ENCODE data around the gene EIF4A2. TPM values are rescaled to one million over a fixed set of nuclear protein-coding genes. Genes with fewer than 3 reads are reported as not detected.
A peak's percentile ranks its signal among the peaks of the same experiment; 100 is the strongest.

Gene EIF4A2
- polyA plus RNA-seq, 1 donor (not counting 4 experiments of a cell fraction or from before 2014, with no cell fraction given), result 568 TPM

GRCh38 chr3:186757214-186757613 lies 26.2 kb upstream of the EIF4A2 start:
- peak; percentile 82 for FAIRE-seq
- peak overlapping the region; percentile 94 for H3K27ac ChIP-seq (ENCODE audit: control insufficient read depth, insufficient read depth, low read length)

GRCh38 chr3:186757686-186758220 lies 25.6 kb upstream of the EIF4A2 start:
- Histone ChIP-seq H3K4me3 (ENCODE audit: control insufficient read depth in 2 of 3, extremely low read depth in 1 of 3, insufficient read depth in 2 of 3, low read depth in 1 of 3, low read length in 3 of 3) (peak overlapping the region; percentile 11 to 72 (median 68)), H3K9me1 (ENCODE audit: control insufficient read depth, extremely low read depth, insufficient read depth, low read length) (no peaks in the 10 kb centered on the region), H3K4me2 (ENCODE audit: control insufficient read depth, extremely low read depth, insufficient read depth, low read depth, low read length) (peak overlapping the region; percentile 86), H3K4me1 (ENCODE audit: control insufficient read depth, extremely low read depth, insufficient read depth, low read length) (peaks cover 46% of the 10 kb centered on the region), H3K36me3 (ENCODE audit: control insufficient read depth in 2 of 2, extremely low read depth in 1 of 2, insufficient read depth in 2 of 2, low read length in 2 of 2) (no peaks in the 10 kb centered on the region), H3K27ac (ENCODE audit: control insufficient read depth, insufficient read depth, low read length) (peak overlapping the region; percentile 94), H3K27me3 (ENCODE audit: control insufficient read depth, extremely low read depth, insufficient read depth, low read length) (no peaks in the 10 kb centered on the region), H2AFZ (ENCODE audit: control insufficient read depth, low read length) (peak overlapping the region; percentile 35), H3K79me2 (ENCODE audit: control insufficient read depth, insufficient read depth, low read length) (no peaks in the 10 kb centered on the region), H3K9ac (ENCODE audit: control insufficient read depth, extremely low read depth, insufficient read depth, low read length) (peak overlapping the region; percentile 85), H3K9me3 (ENCODE audit: control insufficient read depth, low read depth, low read length) (no peaks in the 10 kb centered on the region), H4K20me1 (ENCODE audit: control insufficient read depth, extremely low read depth, insufficient read depth, low read length) (no peaks in the 10 kb centered on the region)
- FAIRE-seq, result peak; percentile 48
- TF ChIP-seq EZH2 (IDR thresholded peaks at IDR 0.05; ENCODE audit: low read length) (no peak), CTCF (optimal IDR thresholded peaks at IDR 0.05 in 1 of 3, IDR thresholded peaks at IDR 0.05 in 1 of 3, conservative IDR thresholded peaks at IDR 0.05 in 1 of 3; ENCODE audit: extremely low read depth in 1 of 3, insufficient read depth in 2 of 3, low read length in 3 of 3) (no peak)
- dilution Hi-C loops (cut with MboI; ENCODE audit: extremely low pct_ligation_motif_present, low sequenced_read_pairs), result no loop called here
- DNase-seq (ENCODE audit: low read depth, low spot score), result no peak

More at GRCh38 chr3:186757214-186757613, 26.2 kb upstream of the EIF4A2 start:
- Histone ChIP-seq H3K4me2 (ENCODE audit: control insufficient read depth, extremely low read depth, insufficient read depth, low read depth, low read length) (peak overlapping the region; percentile 86), H4K20me1 (ENCODE audit: control insufficient read depth, extremely low read depth, insufficient read depth, low read length) (no peaks in the 10 kb centered on the region), H3K9me3 (ENCODE audit: control insufficient read depth, low read depth, low read length) (no peaks in the 10 kb centered on the region), H2AFZ (ENCODE audit: control insufficient read depth, low read length) (peak overlapping the region; percentile 75), H3K36me3 (ENCODE audit: control insufficient read depth in 2 of 2, extremely low read depth in 1 of 2, insufficient read depth in 2 of 2, low read length in 2 of 2) (no peaks in the 10 kb centered on the region), H3K27me3 (ENCODE audit: control insufficient read depth, extremely low read depth, insufficient read depth, low read length) (no peaks in the 10 kb centered on the region), H3K79me2 (ENCODE audit: control insufficient read depth, insufficient read depth, low read length) (no peaks in the 10 kb centered on the region), H3K4me1 (ENCODE audit: control insufficient read depth, extremely low read depth, insufficient read depth, low read length) (peaks cover 50% of the 10 kb centered on the region), H3K4me3 (ENCODE audit: control insufficient read depth in 2 of 3, extremely low read depth in 1 of 3, insufficient read depth in 2 of 3, low read depth in 1 of 3, low read length in 3 of 3) (peak overlapping the region; percentile 11 to 72 (median 68)), H3K9me1 (ENCODE audit: control insufficient read depth, extremely low read depth, insufficient read depth, low read length) (no peaks in the 10 kb centered on the region), H3K9ac (ENCODE audit: control insufficient read depth, extremely low read depth, insufficient read depth, low read length) (peak overlapping the region; percentile 85)
- TF ChIP-seq EZH2 (IDR thresholded peaks at IDR 0.05; ENCODE audit: low read length) (no peak), CTCF (optimal IDR thresholded peaks at IDR 0.05 in 1 of 3, IDR thresholded peaks at IDR 0.05 in 1 of 3, conservative IDR thresholded peaks at IDR 0.05 in 1 of 3; ENCODE audit: extremely low read depth in 1 of 3, insufficient read depth in 2 of 3, low read length in 3 of 3) (no peak)
- no peak for DNase-seq (ENCODE audit: low read depth, low spot score)
- dilution Hi-C loops (cut with MboI; ENCODE audit: extremely low pct_ligation_motif_present, low sequenced_read_pairs), result no loop called here
